HG02678 (cell line): ENCODE data around the gene SNORC.

ENCODE experiments used
- ATAC-seq: cut with Tn5 transposase; IDR thresholded peaks from one replicate; pipeline ENCODE4 v1.9.1; 2021; ENCODE audit warnings: mild to moderate bottlenecking, moderate library complexity; ENCODE audit not compliant: unreplicated experiment

The SNORC gene

GRCh38 chr2:232925153-232925820, 55.2 kb downstream of the SNORC start:
- ATAC-seq: no peak

- ATAC-seq: no peak
These were observed 55.7 kb downstream of the SNORC start for GRCh38 chr2:232925821-232926156.

GRCh38 chr2:232926431-232926939, 56.4 kb downstream of the SNORC start:
- ATAC-seq: no peak

GRCh38 chr2:232927032-232927792, 57.1 kb downstream of the SNORC start:
- no peak for ATAC-seq

- ATAC-seq: no peak
These were observed 57.9 kb downstream of the SNORC start for GRCh38 chr2:232927793-232928550.
